Activated CD4-positive, CD25-positive, alpha-beta regulatory T cell treated with anti-CD3 and anti-CD28 coated beads, Interleukin-2, amount 50 U/mL, for 16 hours (primary cell): Measurements from ENCODE around the gene CACNA1G.

Source experiments
- DNase-seq: peaks from one replicate; pipeline ENCODE4 v3.0.0-alpha.2; 2020; ENCODE audit warnings: low read depth, low spot score

Gene CACNA1G

DNA sequence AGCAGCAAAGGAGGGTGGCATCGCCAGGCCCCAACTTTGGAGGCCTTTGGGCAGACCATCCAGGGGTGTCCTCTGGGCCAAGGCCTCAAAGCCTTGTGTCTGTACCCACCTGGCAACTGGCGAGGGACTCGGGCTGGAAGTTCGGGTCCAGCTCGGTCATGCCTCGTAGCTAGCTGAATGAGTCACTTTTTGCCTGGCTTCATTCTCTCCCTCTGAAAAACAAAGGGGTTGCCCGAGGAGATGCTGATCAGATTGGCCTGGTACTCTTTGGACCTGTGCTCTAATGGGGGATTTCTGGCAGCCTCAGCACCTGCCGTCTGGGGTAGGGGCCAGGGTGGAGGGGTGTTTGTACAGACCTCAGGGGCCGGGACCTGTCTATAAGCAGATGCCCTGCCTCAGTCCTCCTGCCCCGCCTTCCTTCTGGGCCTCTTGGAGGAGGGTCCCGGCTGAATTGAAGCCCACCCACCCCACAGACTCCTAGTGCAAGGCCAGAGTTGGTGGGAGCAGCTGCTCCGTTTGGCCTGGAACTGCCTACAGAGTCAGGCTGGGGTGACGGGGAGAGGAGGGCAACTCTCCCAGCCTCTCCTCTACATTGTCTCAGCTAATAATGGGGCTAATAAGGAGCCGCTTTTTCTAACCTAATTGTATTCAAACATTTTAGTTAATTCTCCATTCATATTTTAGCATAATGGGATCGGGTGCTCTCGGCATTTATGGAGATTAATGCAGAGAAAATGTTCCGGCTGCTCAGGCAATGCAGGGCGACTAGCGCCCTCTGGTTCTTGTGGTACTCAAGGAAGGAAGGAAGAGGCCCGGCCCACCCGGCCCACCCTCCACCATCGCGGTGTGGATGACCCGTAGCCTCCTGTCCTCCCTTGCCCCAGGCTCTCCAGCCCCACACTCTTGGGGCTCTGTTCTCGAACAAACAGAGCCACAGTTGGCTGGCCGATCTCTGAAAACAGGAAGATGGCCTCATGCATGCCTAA lies 52.8 kb downstream of the CACNA1G start:
- no peak for DNase-seq

DNA sequence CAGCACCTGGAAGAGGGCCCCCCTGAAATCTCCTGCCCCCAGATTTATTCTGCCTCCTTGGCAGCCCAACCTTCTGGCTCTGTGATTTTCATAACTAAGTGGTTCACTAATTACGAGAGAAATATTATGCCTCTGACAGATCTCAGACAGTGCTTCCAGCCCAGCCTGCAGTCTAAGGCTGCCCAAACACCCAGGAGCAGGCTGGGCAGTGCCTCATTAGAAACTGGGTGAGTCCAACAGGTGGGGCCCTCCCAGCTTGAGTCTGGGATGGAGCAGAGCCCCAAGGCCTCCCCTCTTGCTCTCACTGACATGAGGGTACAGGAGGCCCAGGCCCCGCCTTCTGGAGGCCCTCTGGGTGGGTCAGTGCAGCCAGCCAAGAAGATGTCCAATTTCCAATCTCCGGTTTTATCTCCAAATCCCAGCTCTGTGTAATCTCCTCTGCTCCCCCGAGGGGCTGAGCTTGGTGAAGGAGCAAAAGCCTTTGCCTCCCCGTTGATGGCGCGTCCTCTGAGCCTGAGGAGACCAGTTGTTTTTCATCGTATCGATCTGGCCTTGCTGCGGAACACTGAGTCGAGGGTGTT lies 54.0 kb downstream of the CACNA1G start:
- no peak for DNase-seq

DNA sequence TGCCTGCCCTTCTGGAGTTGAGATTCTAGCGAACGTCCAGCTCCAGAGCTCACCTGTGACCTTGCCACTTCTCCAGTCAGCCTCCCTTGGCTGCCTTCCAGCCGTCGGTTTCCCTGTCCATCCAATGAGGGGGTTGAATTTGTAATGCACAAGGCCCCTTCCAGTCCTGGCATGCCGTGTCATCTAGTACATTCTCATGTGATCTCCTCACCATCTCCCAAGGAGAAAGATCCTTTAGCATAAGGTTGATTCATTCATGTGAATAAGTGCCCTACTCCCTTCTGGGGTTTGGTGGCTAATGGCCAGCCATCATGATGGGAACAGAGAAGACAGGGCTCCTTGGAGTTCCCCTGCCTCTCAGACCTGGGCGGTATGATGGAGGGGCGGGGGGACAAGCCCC lies 55.3 kb downstream of the CACNA1G start:
- no peak for DNase-seq

DNA sequence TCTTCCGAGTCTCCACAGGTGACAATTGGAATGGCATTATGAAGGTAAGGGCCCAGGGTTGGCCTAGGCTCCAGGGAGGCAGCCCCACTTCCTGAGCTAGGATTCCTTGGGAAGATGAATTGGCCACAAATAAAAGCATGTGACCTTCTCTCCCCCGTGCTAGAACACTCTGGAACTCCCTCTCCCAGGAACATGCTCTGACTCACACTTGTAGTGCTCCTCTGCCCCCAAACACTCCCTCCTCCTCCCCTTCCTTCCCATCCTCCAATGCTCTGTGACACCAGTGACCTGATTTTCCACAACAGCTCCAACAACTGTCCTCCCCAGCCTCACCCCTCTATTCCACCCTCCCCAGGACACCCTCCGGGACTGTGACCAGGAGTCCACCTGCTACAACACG lies 57.8 kb downstream of the CACNA1G start:
- DNase-seq, result no peak

DNA sequence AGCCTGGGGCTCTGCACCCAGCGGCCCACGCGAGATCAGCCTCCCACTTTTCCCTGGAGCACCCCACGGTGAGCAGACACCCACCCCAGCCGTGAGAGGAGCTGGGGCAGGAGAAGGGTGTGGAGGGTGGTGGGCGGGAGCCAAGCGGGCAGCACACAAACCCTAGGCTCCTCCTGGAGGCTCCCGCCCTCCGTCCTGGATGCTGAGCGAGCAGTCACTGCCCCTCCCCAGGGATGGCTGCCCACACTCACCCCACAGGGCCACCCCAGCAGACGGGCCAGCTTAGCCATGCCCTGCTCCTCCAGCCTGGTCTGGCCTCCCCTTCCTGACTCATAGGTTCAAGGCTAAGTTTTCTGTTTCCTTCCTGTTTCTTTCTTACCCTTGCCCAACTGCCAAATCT lies 58.4 kb downstream of the CACNA1G start:
- DNase-seq, result no peak

DNA sequence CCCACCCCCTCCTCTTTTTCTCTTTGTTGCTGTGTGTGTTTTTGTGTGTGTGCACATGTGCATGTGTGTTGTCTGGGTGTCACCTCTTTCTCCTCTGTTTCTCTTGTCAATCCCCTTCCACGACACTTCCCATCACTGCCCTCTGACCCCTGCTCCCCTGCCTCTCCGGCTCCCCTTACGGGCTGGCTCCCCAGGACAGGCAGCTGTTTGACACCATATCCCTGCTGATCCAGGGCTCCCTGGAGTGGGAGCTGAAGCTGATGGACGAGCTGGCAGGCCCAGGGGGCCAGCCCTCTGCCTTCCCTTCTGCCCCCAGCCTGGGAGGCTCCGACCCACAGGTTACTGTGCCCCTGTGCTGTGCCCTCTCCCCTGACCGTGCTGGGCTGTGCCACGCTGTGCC lies 59.0 kb downstream of the CACNA1G start:
- DNase-seq, result no peak

DNA sequence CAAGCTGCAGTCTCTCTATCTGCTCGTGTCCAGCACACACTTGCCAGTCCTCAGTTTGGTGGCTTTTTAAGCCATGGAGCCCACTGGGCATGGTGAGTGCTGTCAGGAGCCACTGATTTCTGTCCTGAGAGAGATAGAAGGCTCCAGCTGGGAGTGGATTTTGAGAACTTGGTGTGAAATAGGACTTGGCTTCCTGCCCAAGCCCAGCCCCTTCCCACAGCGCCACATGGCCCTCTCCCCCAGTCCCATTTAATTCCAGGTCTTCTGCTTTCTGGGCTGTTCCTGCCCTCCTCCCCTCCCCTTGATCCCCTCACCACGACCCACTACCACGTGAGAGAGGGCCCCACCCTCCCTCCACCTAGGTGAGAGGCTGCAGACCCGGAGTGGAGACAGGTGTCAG lies 59.7 kb downstream of the CACNA1G start:
- DNase-seq, result no peak

DNA sequence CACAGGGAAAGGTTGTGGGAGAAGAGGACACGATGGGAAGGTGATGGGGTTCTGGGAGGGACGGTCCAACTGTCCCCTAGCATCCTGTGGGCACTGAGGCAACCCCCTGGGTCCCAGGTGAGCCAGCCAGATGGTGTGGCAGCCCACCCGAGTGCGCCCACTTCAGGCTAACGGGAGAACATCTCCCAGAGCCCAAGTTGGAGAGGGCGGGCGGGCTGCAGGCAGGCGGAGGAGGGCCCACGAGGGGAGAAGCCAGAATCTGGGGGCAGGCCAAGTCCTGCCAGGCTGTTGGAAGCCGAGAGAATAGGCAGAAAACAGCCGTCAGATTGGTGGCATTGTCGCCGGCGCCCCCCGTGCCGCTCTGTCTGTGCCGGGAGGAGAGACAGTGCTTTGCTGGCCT lies 60.3 kb downstream of the CACNA1G start:
- DNase-seq, result no peak

DNA sequence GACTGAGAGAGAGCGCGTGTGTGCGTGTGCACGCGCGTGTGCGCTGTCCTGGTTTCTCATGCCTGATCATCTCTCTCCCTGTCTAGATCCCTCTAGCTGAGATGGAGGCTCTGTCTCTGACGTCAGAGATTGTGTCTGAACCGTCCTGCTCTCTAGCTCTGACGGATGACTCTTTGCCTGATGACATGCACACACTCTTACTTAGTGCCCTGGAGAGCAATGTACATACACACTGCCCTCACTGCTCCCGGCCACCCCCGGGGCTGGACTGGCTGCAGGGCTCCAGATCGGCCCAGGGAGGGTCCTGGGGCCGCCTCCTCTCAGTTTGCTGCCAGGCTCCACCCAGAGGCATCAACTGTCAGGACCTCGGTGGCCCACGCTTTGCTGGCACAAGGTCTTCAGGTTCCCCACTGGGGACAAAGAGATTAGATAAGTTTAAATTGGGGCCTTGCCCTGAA lies 61.1 kb downstream of the CACNA1G start:
- no peak for DNase-seq

DNA sequence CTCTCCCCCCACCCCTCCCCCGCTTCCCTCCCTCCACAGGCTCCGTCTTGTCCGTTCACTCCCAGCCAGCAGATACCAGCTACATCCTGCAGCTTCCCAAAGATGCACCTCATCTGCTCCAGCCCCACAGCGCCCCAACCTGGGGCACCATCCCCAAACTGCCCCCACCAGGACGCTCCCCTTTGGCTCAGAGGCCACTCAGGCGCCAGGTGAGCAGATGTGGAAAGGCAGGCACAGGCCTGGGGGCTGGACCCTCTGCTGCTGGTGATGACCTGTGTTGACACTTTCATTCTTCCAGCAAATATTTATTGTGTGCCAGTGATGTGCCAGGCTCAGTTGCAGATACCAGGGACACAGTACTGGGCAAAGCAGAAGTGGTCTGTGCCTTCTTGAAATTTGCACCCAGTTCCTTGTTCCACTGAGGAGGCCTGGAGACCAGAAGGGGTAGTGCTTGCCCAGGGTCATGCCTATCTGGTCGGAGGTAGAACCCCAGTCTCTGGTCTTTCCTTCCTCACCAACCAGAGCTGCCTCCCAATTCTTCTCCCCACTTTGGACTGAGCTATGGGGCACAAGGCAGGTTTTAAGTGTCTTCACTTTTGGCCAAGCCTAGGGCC lies 63.9 kb downstream of the CACNA1G start:
- DNase-seq, result no peak

DNA sequence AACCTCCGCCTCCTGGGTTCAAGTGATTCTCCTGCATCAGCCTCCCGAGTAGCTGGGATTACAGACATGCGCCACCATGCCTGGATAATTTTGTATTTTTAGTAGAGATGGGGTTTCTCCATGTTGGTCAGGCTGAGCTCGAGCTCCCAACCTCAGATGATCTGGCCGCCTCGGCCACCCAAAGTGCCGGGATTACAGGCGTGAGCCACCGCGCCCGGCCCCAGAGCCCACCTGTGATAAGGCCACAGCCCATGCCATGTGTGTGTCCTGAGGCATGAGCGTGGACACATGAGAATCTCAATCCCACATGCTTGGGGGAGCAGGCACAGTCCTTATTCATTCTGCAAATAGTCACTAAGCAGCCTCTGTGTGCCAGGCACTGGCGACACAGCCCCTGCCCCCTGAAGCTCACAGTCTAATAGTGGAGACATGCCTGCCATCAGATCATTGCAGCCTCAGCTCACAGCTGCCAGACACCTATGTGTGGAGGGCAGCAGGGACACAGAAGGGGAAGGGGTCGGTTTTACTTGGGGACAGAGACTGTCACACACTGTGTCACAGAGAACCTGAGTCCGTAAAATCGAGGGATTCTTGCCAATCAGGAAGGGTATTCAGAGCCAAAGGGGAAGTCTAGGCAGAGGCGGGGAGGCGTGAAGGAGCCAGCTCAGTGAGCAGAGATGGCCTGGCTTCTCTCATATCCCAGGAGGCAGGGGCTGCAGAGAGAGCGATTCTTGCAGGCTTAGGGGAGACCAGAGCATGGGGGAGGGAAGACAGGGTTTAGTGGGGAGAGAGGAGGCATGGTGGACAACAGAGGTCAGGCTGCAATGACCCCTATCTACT lies 64.7 kb downstream of the CACNA1G start:
- no peak for DNase-seq

DNA sequence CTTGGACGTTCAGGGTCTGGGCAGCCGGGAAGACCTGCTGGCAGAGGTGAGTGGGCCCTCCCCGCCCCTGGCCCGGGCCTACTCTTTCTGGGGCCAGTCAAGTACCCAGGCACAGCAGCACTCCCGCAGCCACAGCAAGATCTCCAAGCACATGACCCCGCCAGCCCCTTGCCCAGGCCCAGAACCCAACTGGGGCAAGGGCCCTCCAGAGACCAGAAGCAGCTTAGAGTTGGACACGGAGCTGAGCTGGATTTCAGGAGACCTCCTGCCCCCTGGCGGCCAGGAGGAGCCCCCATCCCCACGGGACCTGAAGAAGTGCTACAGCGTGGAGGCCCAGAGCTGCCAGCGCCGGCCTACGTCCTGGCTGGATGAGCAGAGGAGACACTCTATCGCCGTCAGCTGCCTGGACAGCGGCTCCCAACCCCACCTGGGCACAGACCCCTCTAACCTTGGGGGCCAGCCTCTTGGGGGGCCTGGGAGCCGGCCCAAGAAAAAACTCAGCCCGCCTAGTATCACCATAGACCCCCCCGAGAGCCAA lies 65.6 kb downstream of the CACNA1G start:
- DNase-seq, result peak; percentile 18

DNA sequence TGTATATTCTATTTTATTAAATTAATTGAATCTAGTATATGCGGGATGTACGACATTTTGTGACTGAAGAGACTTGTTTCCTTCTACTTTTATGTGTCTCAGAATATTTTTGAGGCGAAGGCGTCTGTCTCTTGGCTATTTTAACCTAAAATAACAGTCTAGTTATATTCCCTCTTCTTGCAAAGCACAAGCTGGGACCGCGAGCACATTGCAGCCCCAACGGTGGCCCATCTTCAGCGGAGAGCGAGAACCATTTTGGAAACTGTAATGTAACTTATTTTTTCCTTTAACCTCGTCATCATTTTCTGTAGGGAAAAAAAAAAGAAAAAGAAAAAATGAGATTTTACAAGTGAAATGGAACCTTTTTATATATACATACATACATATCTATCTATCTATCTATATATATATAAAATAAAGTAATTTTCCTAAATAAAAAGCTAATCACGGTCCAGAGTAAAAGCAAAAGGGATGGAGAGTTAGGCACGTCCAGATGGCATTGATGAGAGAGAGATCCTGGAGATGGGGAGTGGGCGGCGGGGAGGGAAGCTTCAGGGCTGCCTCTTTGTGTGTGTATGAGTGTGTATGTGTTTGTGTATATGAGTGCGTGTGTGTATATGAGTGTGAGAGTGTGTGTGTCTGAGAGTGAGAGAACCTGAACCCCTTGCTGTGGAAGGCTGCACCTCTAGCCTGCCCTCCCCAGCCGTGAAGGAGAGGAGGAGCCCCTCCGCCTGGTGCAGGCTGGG lies 66.7 kb downstream of the CACNA1G start:
- no peak for DNase-seq

DNA sequence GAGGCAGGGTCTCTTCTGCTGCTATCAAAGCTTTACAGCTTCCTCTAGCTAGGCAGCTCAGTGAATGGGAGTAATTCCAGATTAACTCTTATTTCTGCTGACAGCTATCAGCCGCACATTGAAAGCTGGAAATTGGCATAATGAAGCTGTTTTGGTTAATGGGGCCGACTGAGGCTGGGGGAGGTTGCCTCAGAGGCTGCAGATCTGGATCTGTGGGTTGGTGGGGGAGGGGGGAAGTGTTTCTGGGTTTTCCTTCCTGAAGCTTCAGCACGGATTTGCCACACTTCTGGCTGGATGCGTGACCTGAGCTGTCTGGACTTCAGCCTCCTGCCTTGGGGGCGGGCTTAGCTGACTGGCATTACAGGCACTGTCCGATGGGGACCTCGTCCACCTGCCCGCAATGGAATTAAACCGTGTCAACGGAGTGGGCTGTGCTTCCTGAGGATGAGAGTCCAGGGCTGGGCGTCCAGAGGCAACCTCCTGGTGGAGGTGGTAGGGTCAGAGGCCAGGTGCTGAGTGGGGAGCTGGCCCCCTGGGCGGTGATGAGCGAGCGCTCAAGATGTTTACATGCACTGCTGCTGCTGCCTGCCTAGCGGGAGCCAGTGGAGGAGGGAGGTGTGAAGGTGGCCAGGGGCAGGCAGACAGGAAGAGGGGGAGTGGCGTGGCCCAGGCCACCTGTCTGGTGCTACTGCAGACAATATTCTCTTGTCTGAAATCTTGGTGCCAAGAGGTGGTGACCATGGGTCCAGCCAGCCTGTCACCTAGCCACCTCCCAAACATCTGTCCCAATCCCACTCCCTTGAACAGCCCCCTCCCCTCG lies 67.5 kb downstream of the CACNA1G start:
- DNase-seq, result no peak

DNA sequence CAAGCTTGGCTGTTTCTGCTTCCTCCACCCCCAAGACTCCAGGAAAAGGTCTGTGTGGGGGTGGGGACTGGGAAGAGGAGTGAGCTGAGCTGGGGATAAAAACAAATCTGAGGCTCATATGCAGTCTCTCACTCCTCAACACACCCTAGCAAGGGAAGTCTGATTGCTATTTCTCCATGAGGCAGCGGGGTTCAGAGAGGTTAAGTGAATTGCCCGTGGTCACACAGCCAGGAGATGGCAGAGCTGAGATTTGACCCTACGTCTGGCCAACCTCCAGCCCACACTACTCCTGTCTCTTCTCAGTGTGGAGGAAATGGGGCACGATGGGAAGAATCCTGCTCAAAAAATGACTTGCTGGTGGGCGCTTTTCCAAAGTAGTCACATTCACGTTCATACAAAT lies 69.4 kb downstream of the CACNA1G start:
- DNase-seq, result no peak

DNA sequence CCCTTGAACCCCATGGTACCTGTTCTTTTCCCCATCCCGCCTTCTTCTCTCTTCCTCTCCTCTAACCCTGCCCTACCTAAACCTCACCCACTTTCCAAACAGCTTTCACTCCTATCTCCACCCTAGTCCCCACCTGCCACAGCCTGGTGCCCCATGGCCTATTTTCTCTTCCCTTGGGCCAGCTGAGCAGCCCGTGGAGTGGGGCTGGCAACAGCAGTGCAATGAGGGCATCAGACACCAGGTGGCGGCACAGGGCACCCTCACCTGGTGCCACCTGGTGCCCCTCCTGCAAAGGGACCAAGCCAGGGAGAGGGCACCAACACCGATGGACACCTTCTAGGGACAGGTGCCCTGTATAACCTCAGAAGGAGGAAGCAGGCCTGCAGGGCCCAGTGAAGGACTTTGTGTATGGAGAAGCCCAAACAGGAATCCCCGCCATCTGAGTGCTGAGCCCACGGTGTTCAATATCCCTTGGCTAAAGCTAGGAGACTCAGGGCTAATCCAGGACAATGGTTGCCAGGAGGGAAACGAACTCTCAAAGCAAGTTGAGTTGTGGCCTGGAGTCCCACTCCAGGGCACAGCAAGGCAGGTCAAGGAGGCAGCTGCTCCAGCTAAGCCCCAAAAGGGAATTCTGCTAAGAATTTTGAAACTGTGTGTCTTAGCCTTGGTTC lies 70.1 kb downstream of the CACNA1G start:
- DNase-seq, result peak; percentile 25

DNA sequence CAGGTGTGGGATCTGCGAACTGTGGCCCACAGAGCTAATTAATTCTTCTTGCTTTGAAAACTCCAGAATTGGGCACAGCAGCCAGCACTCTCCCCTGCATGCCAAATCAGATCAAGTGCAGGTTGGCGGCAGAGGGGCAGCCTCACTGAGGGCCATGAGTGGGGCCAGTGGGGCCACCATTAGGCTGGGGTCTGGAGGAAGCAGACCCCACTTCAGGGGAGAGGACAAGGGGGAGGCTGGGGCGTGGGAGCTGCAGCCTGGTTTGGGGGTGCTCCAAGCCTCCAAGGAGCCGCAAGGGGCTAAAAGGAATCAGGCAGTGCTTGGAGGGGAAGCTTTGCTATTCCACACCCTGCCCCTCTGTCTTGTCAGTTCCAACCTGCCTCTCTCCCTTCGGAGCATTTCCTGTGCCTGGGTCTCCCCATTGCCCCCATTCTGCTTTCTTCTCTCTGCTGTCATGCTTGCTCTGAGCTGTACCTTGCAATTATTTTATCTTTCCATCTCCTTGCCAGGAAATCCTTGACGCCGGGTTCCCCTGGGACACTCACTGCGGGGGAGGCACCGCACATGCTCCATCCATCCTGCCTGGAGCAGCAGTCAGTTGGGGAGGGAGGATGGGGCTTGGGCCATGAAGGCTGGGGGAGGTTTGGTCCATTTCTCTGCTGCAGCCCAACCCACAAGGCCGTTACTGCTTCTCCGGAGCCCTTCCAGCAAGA lies 70.8 kb downstream of the CACNA1G start:
- no peak for DNase-seq

DNA sequence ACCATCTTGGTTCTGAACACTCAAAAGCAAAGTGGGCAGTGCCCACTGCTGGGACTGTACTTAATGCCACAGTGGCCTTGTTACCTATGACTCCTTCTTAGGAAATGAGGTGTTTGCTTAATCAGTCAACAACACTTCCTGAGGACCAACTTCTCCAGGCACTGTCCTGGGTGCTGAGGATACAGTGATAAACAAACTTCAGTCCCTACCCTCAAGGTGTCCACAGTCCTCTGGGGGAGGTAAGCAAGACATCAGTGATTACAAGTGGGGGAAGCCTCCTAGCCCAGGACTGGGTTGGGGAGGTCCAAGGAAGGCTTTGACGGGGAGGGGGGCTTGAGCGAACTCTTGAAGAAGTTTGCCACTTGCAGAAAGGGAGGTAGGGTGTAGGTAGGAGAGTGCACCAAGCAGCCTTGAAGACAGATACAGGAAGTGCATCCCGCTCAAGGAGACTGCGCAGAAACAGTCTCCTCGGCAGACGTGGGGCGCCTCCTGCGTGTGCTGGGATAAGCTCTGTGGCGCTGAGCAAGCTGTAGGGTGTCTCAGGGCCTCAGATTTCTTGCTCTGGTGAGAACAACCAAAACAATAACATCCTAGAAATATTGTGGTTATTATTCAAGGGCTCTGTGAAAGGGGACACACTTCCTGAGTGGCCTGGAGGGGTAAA lies 71.5 kb downstream of the CACNA1G start:
- no peak for DNase-seq
